ENCODE measurements around the gene NFKBIZ.

DNA sequence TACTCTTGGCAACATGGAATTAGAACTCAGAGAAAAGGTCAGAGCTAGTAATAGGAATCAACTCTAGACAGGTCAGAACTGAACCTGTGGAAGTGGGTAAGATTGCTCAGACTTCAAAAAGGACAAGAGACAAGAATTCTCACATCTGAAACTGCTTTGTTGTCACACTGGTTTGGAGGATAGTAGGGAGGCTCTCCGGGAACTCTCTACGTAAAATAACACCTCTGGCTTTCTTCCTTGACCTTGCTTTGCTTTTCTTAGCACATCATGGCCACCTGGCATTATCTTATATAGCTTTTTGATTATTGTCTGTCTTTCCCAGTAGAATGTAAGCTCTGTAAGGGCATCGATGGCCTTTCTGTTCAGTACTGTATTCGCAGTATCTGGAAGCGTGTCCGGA is 13.2 kb upstream of the NFKBIZ start:
- TF ChIP-seq, protein P1, sequence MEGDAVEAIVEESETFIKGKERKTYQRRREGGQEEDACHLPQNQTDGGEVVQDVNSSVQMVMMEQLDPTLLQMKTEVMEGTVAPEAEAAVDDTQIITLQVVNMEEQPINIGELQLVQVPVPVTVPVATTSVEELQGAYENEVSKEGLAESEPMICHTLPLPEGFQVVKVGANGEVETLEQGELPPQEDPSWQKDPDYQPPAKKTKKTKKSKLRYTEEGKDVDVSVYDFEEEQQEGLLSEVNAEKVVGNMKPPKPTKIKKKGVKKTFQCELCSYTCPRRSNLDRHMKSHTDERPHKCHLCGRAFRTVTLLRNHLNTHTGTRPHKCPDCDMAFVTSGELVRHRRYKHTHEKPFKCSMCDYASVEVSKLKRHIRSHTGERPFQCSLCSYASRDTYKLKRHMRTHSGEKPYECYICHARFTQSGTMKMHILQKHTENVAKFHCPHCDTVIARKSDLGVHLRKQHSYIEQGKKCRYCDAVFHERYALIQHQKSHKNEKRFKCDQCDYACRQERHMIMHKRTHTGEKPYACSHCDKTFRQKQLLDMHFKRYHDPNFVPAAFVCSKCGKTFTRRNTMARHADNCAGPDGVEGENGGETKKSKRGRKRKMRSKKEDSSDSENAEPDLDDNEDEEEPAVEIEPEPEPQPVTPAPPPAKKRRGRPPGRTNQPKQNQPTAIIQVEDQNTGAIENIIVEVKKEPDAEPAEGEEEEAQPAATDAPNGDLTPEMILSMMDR (IDR thresholded peaks at IDR 0.05) = no peak
- no peak for TF ChIP-seq POLR2A (IDR thresholded peaks at IDR 0.05)
